Activated naive CD4-positive, alpha-beta T cell treated with anti-CD3 and anti-CD28 coated beads, Interleukin-2, amount 50 U/mL, for 16 hours (primary cell): ENCODE data around the gene TRIM16.
"Not testable (repeated sequence)": the region's sequence is repeated elsewhere in the genome, so short reads cannot be mapped to it uniquely, and the experiment has no call there.

ENCODE experiments used
- DNase-seq: peaks from one replicate; pipeline ENCODE4 v3.0.0-alpha.2; 2020

TRIM16 gene

DNA sequence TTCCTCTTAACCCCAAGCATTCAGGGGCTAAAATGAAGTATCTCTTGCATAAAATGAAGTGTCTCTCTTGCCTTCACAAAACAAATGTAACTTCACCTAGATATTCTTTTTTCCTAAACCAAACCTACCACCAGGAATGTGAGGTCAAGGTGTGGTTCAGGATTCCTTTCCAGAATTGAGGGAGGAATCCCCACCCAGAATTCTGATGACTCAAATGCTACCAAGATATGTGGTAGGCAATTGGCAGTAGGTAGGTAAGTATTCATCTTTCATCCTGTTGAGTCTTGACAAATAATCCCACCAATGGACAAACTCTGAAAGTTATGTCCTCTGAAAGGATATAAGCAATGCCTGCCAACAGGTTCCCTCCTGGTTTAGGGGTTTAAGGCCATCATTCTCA, 26.2 kb downstream of the TRIM16 start:
- DNase-seq = no peak

GRCh38 chr17:15654886-15655561, 29.1 kb downstream of the TRIM16 start:
- DNase-seq = no peak

DNA sequence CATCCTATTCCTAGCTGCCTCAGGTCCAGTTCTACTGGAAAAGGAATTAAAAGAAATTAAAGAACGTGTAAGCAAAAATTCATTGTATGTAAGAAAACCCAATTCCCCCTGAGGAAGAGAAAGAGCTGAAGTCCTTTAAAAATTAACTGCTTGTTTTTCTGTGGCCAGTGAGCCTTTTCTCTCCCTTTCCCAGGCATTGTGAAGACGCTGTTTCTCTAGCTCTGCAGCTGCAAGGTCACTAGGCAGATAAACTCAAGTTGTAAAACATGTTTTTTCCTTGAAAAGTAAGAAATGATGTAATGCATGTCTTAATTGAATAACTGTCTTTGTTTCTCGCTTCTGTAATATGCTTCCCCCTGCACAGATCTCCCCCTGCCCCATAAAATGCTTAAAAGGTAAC, 29.7 kb downstream of the TRIM16 start:
- DNase-seq = not testable (repeated sequence)

DNA sequence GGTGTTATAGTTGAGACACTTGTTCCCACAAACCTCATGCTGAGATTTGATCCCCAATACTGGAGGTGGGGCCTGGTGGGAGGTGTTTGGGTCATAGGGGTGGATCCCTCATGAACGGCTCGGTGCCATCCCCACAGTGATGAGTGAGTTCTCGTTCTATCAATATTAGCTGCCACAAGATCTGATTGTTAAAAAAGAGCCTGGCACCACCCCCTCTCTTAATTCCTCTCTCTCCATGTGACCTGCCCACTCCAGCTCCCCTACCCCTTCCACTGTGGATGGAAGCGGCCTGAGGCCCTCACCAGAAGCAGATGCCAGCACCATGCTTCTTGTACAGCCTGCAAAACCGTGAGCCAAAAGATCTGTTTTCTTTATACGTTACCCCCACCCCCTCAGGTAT, 31.2 kb downstream of the TRIM16 start:
- DNase-seq = no peak

DNA sequence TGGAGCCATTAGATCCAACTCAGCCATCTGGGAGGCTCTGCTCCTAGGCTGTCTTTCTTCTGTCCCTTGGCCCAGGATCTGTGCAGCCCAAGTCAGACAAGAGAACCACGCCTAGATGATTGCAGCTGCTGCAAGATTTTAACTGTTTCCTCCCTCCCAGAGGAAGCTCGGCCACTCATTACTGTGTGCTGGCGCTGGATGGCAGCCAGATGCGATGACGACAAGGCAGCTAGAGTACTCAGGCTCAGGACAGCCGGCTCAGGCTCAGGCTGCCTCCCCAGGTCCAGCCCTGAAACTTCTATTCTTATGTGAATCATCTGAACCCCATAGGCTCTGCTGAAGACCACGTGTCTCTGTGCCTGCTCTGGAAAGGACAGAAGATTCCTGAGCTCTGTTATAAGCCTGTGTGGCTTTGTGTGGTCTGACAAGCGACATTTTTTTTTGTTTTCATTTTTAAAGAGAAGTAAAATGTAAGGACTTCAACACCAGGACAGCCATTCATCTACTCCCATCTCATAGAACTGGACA, 32.5 kb downstream of the TRIM16 start:
- no peak for DNase-seq

DNA sequence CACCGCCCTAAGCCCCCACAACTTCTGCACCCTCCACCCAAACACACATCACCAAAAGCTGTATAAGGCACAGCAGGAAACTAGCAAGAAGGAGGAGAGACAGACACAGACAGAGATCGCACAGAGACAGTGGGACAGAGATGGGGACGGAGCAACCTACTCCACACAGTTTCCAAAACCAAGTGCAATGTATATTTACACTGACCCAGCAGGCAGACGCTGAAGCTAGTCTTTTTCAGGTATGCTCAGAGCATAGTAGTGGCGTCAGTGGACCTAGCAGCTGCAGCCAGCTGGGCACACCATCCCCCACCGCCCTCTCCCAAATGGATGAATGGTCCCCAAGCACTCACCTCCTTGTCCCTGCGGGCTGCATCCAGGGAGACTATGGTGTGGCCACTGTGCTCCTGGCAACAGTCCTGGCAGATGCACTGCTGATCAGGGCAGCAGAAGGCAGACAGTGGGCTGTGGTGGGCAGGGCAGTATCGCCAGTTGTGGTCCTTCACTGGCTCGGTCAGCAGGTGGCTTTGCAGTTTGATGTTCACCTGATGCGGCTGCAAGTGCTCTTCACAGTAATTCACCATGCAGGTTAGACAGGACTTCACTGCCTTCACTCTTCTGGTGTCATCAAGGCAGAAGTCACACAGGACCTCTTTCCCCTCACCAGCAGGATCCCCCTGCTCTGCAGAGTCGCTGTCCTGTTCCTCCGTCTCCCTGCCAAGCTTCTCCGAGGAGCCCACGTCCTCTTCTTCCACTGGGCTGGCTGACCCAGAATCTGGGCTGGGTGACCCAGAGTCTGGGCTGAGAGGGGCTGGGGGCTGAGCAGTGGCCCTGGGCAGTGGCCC, 33.1 kb downstream of the TRIM16 start:
- DNase-seq = no peak

GRCh38 chr17:15649861-15650421, 34.2 kb downstream of the TRIM16 start:
- DNase-seq = no peak

GRCh38 chr17:15648386-15648785, 35.7 kb downstream of the TRIM16 start:
- DNase-seq = no peak

- DNase-seq = not testable (repeated sequence)
Observed at GRCh38 chr17:15645942-15646312, 38.2 kb downstream of the TRIM16 start.

- not testable (repeated sequence) for DNase-seq
Observed at GRCh38 chr17:15645099-15645941, 38.8 kb downstream of the TRIM16 start.

GRCh38 chr17:15642505-15643251, 41.4 kb downstream of the TRIM16 start:
- not testable (repeated sequence) for DNase-seq

DNA sequence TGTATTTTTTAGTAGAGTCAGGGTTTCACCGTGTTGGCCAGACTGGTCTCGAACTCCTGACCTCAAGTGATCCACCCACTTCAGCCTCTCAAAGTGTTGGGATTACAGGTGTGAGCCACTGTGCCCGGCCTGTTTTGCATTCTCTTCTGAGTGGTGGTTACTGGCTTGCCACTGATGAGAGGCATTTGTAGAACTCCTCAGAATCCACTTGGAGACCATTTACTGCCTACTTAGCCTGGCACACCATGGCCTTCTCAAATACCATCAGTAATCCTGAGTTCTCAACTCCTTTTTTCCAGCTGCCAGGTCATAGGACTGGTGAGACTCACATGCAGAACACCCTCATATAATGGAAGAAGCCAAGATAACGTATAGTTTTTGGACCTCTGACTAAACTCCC, 42.1 kb downstream of the TRIM16 start:
- not testable (repeated sequence) for DNase-seq

GRCh38 chr17:15630930-15631453, 53.1 kb downstream of the TRIM16 start:
- DNase-seq = not testable (repeated sequence)

DNA sequence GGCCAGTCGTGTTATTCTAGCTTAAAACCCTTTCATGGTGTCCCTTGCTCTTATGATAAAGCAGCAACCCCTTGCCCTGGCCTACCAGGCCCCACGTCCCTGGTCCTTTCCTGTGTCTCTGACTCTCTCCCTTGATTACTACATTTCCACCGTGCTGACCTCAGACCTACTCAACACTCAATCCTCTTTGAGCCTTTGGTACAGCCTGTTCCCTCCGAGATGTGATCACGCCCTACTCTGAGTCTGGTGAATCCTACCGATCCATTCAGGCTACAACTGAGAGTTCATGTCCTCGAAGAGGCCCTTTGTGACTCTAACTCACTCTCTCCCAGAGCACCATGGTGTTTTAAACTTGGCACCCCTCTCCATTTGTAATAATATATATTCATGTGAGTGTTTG, 54.1 kb downstream of the TRIM16 start:
- not testable (repeated sequence) for DNase-seq

DNA sequence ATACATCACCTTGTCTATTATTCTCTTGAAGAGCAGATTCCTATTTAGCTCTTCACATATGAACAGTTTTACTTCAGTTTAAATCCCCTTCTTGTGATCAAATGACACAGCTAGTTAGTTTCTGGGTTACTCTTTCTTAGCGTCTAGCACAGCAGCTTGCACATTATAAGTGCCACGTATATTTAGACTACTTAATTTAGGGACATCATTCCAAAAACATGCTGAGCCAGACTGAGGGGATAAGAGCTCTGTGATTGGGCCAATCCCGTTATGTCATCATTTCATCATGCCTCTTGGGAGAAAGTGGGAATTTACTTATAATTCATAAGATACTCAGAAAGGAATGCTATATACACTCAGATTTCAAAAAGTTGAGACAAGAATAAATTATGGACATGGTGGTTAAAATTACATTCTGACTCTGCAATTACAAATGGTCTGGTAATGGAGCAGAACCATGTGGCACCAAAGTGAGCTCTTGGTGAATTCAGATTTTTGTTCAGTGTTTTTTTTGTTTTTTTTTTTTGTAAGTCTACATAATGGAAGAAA, 60.4 kb downstream of the TRIM16 start:
- DNase-seq = not testable (repeated sequence)

- DNase-seq = not testable (repeated sequence)
Observed at GRCh38 chr17:15623255-15623654, 60.9 kb downstream of the TRIM16 start.

GRCh38 chr17:15622124-15622523, 62.0 kb downstream of the TRIM16 start:
- not testable (repeated sequence) for DNase-seq

GRCh38 chr17:15619331-15620058, 64.6 kb downstream of the TRIM16 start, which contains the start of gene FBXW10B:
Gene FBXW10B, minus strand, starts transcription at chr17:15619704. Its CDS starts 192 bp downstream, at chr17:15619512.
- DNase-seq = not testable (repeated sequence)

DNA sequence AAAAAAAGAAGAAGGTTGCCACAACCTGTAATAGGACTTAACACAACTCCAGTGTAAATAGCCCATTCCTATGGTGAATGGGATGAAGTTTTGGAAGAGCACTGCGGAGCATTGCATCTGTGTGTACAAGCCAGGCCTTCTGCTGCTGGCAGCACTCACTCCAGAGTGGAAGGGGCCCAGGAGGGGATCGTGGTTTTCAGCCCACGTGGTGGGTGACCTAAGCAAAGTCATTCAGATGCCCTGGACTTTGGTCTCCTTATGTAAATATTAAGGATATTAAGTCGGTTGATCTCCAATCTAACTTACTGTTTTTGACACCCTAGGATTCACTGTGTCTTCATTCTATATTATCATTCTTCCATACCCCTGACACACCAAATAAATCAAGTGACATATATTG, 67.3 kb downstream of the TRIM16 start:
- DNase-seq = not testable (repeated sequence)

- not testable (repeated sequence) for DNase-seq
Observed at GRCh38 chr17:15615850-15616249, 68.3 kb downstream of the TRIM16 start.
